Measurements from ENCODE around the gene SNAPC2.

DNA sequence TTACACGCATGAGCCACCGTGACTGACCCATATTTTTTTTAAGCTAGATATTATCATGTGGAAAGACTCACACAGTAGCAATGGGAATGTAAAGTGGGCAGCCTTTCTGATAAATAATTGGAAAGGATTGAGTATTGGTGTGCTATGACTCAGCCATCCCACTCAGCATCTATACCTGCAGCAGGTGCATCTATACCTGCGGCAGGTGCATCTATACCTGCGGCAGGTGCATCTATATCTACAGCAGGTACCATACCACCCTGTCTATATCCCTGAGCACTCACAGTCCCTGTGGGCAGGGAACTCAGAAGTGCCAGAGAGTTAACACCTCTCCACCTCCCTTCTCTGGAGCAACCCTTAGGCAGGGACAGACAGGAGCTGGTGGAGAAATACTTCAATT lies 37.0 kb upstream of the SNAPC2 start:
- no peak for TF ChIP-seq EP300 (IDR thresholded peaks at IDR 0.05)
- no peak for TF ChIP-seq POLR2AphosphoS5 (IDR thresholded peaks at IDR 0.05)
- TF ChIP-seq, protein P1, sequence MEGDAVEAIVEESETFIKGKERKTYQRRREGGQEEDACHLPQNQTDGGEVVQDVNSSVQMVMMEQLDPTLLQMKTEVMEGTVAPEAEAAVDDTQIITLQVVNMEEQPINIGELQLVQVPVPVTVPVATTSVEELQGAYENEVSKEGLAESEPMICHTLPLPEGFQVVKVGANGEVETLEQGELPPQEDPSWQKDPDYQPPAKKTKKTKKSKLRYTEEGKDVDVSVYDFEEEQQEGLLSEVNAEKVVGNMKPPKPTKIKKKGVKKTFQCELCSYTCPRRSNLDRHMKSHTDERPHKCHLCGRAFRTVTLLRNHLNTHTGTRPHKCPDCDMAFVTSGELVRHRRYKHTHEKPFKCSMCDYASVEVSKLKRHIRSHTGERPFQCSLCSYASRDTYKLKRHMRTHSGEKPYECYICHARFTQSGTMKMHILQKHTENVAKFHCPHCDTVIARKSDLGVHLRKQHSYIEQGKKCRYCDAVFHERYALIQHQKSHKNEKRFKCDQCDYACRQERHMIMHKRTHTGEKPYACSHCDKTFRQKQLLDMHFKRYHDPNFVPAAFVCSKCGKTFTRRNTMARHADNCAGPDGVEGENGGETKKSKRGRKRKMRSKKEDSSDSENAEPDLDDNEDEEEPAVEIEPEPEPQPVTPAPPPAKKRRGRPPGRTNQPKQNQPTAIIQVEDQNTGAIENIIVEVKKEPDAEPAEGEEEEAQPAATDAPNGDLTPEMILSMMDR (IDR thresholded peaks at IDR 0.05) = no peak

Data from gastroesophageal sphincter (tissue), 3 donors.